HepG2 (cell line): ENCODE measurements around the gene SINHCAF. TPM values are rescaled to one million over a fixed set of nuclear protein-coding genes. Genes with fewer than 3 reads are reported as not detected.
A peak's percentile ranks its signal among the peaks of the same experiment; 100 is the strongest.

Experiments used
- ARID5B ChIP-seq: IDR thresholded peaks from 2 replicates; pipeline ENCODE4 v1.4.0; 2020; ENCODE audit warnings: mild to moderate bottlenecking, missing genetic modification reagents
- DR1 ChIP-seq: sonication (generic); formaldehyde crosslinking; IDR thresholded peaks from 2 replicates; pipeline ENCODE4 v1.8.0; 2021; ENCODE audit warnings: mild to moderate bottlenecking, missing genetic modification reagents, inconsistent platforms
- ELF4 ChIP-seq: sonication (generic); formaldehyde crosslinking; IDR thresholded peaks from 2 replicates; pipeline ENCODE4 v1.5.0; 2020; ENCODE audit warnings: missing genetic modification reagents, mild to moderate bottlenecking, moderate library complexity, borderline replicate concordance
- EP300 ChIP-seq, 3 experiments: sonication (generic) in 1 of 3; formaldehyde crosslinking in 1 of 3; IDR thresholded peaks; 2 replicates each; pipeline versions ENCODE4 v1.5.1 to v1.6.1; 2011 to 2020; ENCODE audit warnings: low read depth in 2 of 3, low read length in 2 of 3, borderline replicate concordance in 1 of 3, improper control_type of control experiment in 1 of 3, mild to moderate bottlenecking in 1 of 3, missing genetic modification reagents in 1 of 3, moderate library complexity in 1 of 3
- FOXK2 ChIP-seq: fragments of 450-650 bp; IDR thresholded peaks from 2 replicates; pipeline ENCODE4 v1.6.1; 2016
- HOXA5 ChIP-seq: sonication (generic); formaldehyde crosslinking; IDR thresholded peaks from 2 replicates; pipeline ENCODE4 v1.4.0; 2020; ENCODE audit warnings: missing genetic modification reagents
- IRF9 ChIP-seq: sonication (generic); formaldehyde crosslinking; IDR thresholded peaks from 2 replicates; pipeline ENCODE4 v1.8.0; 2022; ENCODE audit warnings: missing genetic modification reagents, mild to moderate bottlenecking, borderline replicate concordance
- MEIS1 ChIP-seq: sonication (generic); formaldehyde crosslinking; IDR thresholded peaks from 2 replicates; pipeline ENCODE4 v1.9.0; 2021; ENCODE audit warnings: mild to moderate bottlenecking, missing genetic modification reagents, moderate library complexity, borderline replicate concordance
- MLLT10 ChIP-seq: sonication (generic); formaldehyde crosslinking; IDR thresholded peaks from 2 replicates; pipeline ENCODE4 v1.4.0; 2020; ENCODE audit warnings: missing genetic modification reagents
- NCOA2 ChIP-seq: sonication (generic); formaldehyde crosslinking; IDR thresholded peaks from 2 replicates; pipeline ENCODE4 v1.8.0; 2022; ENCODE audit warnings: inconsistent platforms
- NFE2 ChIP-seq: sonication (generic); formaldehyde crosslinking; IDR thresholded peaks from 2 replicates; pipeline ENCODE4 v1.4.0; 2020; ENCODE audit warnings: missing genetic modification reagents
- PHF5A ChIP-seq: IDR thresholded peaks from one replicate; pipeline ENCODE4 v1.6.1; 2018; ENCODE audit warnings: low read depth, missing genetic modification reagents; ENCODE audit not compliant: unreplicated experiment
- SALL2 ChIP-seq: sonication (generic); formaldehyde crosslinking; IDR thresholded peaks from 2 replicates; pipeline ENCODE4 v1.8.1; 2023; ENCODE audit warnings: mild to moderate bottlenecking, missing genetic modification reagents, inconsistent platforms
- SETDB1 ChIP-seq: sonication (generic); formaldehyde crosslinking; IDR thresholded peaks from 2 replicates; pipeline ENCODE4 v1.5.1; 2020; ENCODE audit warnings: missing genetic modification reagents, mild to moderate bottlenecking, borderline replicate concordance
- SNAPC2 ChIP-seq: sonication (generic); formaldehyde crosslinking; IDR thresholded peaks from 2 replicates; pipeline ENCODE4 v1.8.1; 2022; ENCODE audit warnings: mild to moderate bottlenecking, missing genetic modification reagents
- TCF7 ChIP-seq: sonication (generic); IDR thresholded peaks from 2 replicates; pipeline ENCODE4 v1.6.1; 2016; ENCODE audit warnings: antibody characterized with exemption, low read depth
- THYN1 ChIP-seq: sonication (generic); formaldehyde crosslinking; IDR thresholded peaks from 2 replicates; pipeline ENCODE4 v1.8.1; 2023; ENCODE audit warnings: low read depth, mild to moderate bottlenecking, moderate library complexity, missing genetic modification reagents, borderline replicate concordance
- YEATS2 ChIP-seq: sonication (generic); formaldehyde crosslinking; IDR thresholded peaks from 2 replicates; pipeline ENCODE4 v1.4.0; 2020; ENCODE audit warnings: missing genetic modification reagents, borderline replicate concordance
- ZBTB3 ChIP-seq: sonication (generic); formaldehyde crosslinking; IDR thresholded peaks from 2 replicates; pipeline ENCODE4 v1.4.0; 2020; ENCODE audit warnings: low read depth, mild to moderate bottlenecking, moderate library complexity, missing genetic modification reagents, borderline replicate concordance
- ZBTB7A ChIP-seq: sonication (generic); formaldehyde crosslinking; IDR thresholded peaks from 2 replicates; pipeline ENCODE4 v1.8.0; 2022; ENCODE audit warnings: mild to moderate bottlenecking, missing genetic modification reagents
- ZEB1 ChIP-seq: IDR thresholded peaks from 2 replicates; pipeline ENCODE4 v1.6.1; 2012; ENCODE audit warnings: mild to moderate bottlenecking, low read depth, inconsistent platforms; ENCODE audit not compliant: insufficient replicate concordance
- ZNF124 ChIP-seq: sonication (generic); formaldehyde crosslinking; IDR thresholded peaks from 2 replicates; pipeline ENCODE4 v1.4.0; 2020; ENCODE audit warnings: missing genetic modification reagents
- ZNF207 ChIP-seq: fragments of 450-650 bp; IDR thresholded peaks from 2 replicates; pipeline ENCODE4 v1.6.1; 2016; ENCODE audit warnings: antibody characterized with exemption, borderline replicate concordance
- ZNF451 ChIP-seq: sonication (generic); formaldehyde crosslinking; IDR thresholded peaks from 2 replicates; pipeline ENCODE4 v1.5.0; 2020; ENCODE audit warnings: mild to moderate bottlenecking, missing genetic modification reagents
- ZNF7 ChIP-seq: IDR thresholded peaks from 2 replicates; pipeline ENCODE4 v1.6.1; 2016; ENCODE audit warnings: missing biosample characterization, missing genetic modification reagents
- ZNF713 ChIP-seq: sonication (generic); formaldehyde crosslinking; IDR thresholded peaks from 2 replicates; pipeline ENCODE4 v1.4.0; 2020; ENCODE audit warnings: mild to moderate bottlenecking, missing genetic modification reagents
- polyA plus RNA-seq, 8 experiments: library from polyadenylated mRNA; depleted of rRNA in 3 of 8; stranded (reverse) in 7 of 8; unstranded in 1 of 8; fragments of >200 nt; fragmentation: Illumina TruSeq in 4 of 8; extraction: Trizol in 4 of 8; gene quantifications; 2 replicates each; pipeline versions ENCODE4 v1.2.1 to v1.2.3, GENCODE V29; 2011 to 2016; ENCODE audit warnings: low read depth in 4 of 8, missing spikeins in 1 of 8, mixed read lengths in 1 of 8; ENCODE audit not compliant: insufficient read depth in 1 of 8
- total RNA-seq, 5 experiments: library from RNA; depleted of rRNA; stranded (reverse); fragments of >200 nt; fragmentation: Illumina TruSeq; extraction: Trizol; gene quantifications; 2 replicates each; pipeline ENCODE4 v1.2.3, GENCODE V29; 2016; ENCODE audit warnings: low read depth in 1 of 5

The SINHCAF gene
- total and polyA plus RNA-seq, 2 of the 13 experiments (the other 11 are each of a cell fraction or from before 2014, with no cell fraction given) = 54.6 to 97.8 TPM

GRCh38 chr12:31325877-31326631, at the start of gene SINHCAF (continued):
- TF ChIP-seq ZNF713 (no peak), PHF5A (CRISPR knock-in tag) (no peak), ZNF7 (CRISPR knock-in tag) (no peak), YEATS2 (CRISPR knock-in tag) (no peak), ARID5B (CRISPR knock-in tag) (no peak; the same call in 1 of the 2 replicates), SETDB1 (CRISPR knock-in tag) (no peak), HOXA5 (no peak), THYN1 (CRISPR knock-in tag) (no peak), ELF4 (CRISPR knock-in tag) (no peak), DR1 (CRISPR knock-in tag) (peak; percentile 78), ZEB1 (no peak), NCOA2 (CRISPR knock-in tag) (0 out of 2 replicates have a peak, but pooled peaks have one; percentile 28), ZBTB7A (CRISPR knock-in tag) (0 out of 2 replicates have a peak, but pooled peaks have one; percentile 43), ZBTB3 (CRISPR knock-in tag) (no peak; the same call in 1 of the 2 replicates), SALL2 (CRISPR knock-in tag) (peak; percentile 54; the same call in 1 of the 2 replicates), IRF9 (CRISPR knock-in tag) (no peak; the same call in 1 of the 2 replicates), ZNF124 (no peak; the same call in 1 of the 2 replicates), ZNF451 (CRISPR knock-in tag) (no peak), EP300 (IDR thresholded peaks at IDR 0.05; ENCODE audit: low read depth in 2 of 2, low read length in 2 of 2) (no peak), EP300 (CRISPR knock-in tag; IDR thresholded peaks at IDR 0.05; ENCODE audit: borderline replicate concordance) (no peak), MEIS1 (CRISPR knock-in tag) (no peak), FOXK2 (peak; percentile 70), MLLT10 (CRISPR knock-in tag) (no peak), ZNF207 (no peak), TCF7 (no peak), NFE2 (CRISPR knock-in tag) (no peak), SNAPC2 (0 out of 2 replicates have a peak, but pooled peaks have one; percentile 37)
